Adipose tissue (tissue), 3 donors: ENCODE data around the gene CCNK. TPM values are rescaled to one million over a fixed set of nuclear protein-coding genes. Genes with fewer than 3 reads are reported as not detected.

Experiments used
- H3K27ac ChIP-seq: one replicate; pipeline ENCODE4 v1.5.1; 2013; ENCODE audit warnings: low read depth, low read length
- WGBS, 3 donors: extraction: QIAGEN DNeasy Blood & Tissue Kit; methylation state at CpG; one replicate each; pipeline ENCODE4 v1.1.7; 2013; 5-methylcytosine and 5-hydroxymethylcytosine counted together
- polyA plus RNA-seq, 3 donors: library from polyadenylated mRNA; stranded (reverse); fragments of 200-250 nt; gene quantifications; one replicate each; pipeline ENCODE4 v1.2.3, GENCODE V29; 2013
- donor health status: healthy with polysubstance abuse.
- donor health status: Bipolar disorder and iron deficiency.
- donor health status: healthy.

The CCNK gene
- polyA plus RNA-seq, 3 donors: 8.0 to 19.5 (median 11.8) TPM

DNA sequence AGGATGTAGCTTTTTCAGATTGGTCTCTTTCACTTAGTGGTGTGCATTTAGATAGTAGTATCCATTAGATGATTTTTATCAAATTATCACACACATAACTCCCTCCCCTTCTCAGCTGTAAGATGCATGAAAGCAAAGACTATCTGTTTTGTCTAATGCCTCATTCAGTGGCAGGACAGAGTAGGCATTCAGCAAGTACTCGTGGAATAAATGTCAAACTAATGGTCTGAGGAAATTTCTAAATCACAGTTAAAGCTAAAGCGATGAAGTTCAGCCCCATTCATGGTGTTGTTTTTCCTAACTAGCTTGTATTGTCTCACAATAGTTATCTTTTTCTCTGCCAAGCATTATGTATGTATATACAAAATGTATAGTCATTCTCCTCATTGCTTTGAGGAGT, 16.1 kb downstream of the CCNK start:
- 89 to 93% (median 91%) methylated on average over 2 of the region's 2 CpGs for WGBS, 3 donors

DNA sequence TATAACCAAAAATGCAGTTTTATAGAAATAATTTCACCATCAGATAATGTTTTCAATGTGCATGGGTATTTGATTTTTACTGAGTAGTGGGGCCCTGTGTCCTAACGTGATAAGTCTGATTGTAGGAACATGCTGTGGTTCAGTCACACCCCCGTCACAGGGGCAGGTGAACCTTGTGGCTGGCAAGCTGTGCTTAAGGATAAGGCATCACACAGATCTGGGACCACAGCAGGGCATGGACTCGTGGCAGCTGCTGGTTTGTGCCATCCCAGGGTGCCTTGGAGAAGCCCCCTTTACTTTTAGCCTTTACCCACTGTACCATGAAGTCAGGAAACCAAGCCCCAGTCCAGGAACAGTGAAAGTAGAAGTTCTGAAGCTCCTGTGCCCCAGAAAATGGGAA, 16.7 kb downstream of the CCNK start:
- H3K27ac ChIP-seq: no peak overlapping the region
- WGBS, 3 donors: 92 to 93% (median 93%) methylated on average over 3 of the region's 3 CpGs

More for the DNA sequence above, 16.1 kb downstream of the CCNK start:
- H3K27ac ChIP-seq: no peak overlapping the region

DNA sequence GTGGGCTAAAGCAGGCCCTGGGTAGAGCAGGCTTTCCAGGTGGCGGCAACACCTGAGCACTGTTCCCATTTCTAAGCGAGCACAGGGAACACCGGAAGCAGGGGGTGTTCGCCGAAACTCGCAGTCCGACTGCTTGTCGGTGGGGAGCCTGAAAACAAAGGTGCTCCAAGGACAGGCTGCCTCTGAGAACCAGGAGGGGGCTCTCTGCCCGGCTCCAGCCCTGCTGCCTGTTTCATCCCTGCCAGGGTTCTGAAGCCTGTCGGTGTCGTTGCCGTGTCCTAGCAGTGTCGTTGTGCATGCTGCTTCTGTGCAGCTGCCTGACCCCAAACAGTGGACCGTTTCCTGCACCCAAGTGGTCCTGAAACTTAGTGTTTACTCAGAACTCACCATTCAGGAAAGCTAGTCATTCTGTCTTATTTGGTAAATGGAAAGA, 21.8 kb downstream of the CCNK start:
- WGBS, 3 donors: 79 to 84% (median 84%) methylated on average over 14 of the region's 14 CpGs
- no peak overlapping the region for H3K27ac ChIP-seq

DNA sequence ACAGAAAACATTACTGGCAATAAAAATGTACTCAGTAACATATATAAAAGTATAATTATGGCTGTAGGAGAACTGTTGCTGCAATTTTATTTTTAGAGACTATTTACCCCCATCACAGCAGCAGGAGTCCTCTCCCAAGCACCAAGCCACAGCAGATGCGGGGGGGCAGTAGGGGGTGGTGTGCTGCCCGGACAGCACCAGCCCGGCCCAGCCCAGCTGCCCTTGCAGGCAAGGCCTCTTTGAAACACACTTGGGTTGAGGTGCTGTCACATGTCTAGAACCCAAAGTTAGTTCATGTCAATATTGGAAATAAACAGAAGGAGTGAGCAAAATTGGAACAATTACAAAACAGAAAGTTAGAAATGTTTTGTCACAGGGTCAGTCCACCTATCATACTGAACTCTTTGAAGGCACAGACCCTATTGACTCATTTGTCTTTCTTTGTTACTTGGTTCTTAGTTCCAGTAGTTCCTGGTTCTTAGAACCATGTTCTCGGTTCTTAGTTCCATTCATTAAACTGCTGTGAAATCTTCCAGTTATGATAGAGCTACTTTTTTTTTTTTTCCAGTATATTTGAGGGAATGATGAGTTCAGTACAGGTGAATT, 22.7 kb downstream of the CCNK start:
- no peak overlapping the region for H3K27ac ChIP-seq
- 94 to 95% (median 94%) methylated on average over 4 of the region's 4 CpGs for WGBS, 3 donors

DNA sequence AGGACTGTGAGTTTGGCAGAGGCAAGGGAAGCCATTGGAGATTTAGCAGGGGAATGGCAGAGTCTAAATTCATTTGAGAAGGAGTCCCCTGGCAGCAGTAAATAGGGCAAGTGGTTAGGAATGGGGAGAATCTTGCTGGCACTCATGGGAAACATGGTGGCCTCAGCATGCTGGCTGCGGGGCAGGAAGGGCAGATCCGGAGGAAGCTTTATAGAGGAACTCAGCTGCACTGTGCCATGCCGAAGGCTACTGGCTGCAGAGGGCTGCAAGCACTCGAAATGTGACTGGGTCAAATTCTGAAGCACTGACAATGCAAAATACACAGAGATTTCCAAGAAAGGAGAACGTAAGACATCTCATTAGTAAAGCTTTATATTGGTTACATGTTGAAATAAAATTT, 23.9 kb downstream of the CCNK start:
- WGBS, 3 donors: 75 to 85% (median 84%) methylated on average over 5 of the region's 5 CpGs
- no peak overlapping the region for H3K27ac ChIP-seq

DNA sequence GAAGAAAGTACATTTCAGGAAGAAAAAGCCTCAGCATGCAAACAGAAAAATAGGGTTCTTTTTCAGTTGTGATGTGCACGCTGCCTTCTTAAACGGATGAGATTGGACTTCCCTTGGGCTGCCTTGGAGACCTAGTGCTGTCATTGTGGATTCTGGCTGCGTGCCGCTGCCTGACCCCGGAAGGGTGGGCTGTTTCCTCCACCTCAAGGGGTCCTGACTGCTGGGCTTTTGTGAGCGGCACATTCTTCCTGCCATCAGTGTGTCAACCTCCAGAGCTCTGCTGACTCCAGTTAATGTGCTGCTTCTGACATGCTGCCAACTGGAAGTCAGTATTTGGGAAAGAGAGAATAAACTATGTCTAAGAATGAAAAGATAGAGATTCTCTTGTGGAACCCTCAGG, 25.1 kb downstream of the CCNK start:
- H3K27ac ChIP-seq: no peak overlapping the region
- 77 to 88% (median 88%) methylated on average over 6 of the region's 6 CpGs for WGBS, 3 donors

DNA sequence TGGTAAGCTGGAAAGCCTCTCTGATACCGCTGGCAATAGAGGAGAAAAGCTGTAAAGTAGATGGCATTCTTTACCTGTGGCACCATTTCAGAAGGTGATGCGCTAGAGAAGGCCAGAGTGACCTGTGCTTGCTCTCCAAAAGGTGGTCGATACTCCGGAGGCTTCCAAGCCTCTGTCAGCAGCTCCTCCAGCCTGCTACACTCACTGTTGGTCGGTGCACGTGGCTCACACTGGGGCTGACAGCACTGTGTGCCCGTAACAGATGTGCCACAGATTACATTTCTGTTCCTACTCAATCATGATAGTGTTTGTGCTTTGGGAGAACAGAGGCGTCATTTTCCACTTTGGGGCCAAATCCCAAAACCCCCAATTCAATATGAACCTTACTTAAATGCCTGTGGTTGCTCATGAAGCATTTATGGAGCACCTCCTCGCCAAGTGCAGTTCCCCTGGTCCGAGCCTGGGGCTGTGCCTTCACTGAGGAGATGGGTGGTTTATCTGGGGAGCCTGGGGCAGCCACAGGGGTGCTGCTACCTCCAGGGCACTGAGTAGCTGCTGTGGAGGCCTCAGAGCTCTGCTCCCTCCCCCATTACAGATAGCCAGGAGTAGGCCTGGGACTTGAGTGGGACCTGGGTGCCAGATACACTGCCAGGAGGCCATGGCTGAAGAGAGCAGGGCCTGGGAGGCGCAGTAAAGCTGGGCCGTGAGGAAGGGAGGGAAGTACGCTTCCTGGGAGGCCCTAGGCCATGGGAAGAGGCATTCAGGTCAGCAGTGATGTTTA, 26.8 kb downstream of the CCNK start:
- WGBS, 3 donors: 82 to 95% (median 94%) methylated on average over 13 of the region's 13 CpGs
- no peak overlapping the region for H3K27ac ChIP-seq

DNA sequence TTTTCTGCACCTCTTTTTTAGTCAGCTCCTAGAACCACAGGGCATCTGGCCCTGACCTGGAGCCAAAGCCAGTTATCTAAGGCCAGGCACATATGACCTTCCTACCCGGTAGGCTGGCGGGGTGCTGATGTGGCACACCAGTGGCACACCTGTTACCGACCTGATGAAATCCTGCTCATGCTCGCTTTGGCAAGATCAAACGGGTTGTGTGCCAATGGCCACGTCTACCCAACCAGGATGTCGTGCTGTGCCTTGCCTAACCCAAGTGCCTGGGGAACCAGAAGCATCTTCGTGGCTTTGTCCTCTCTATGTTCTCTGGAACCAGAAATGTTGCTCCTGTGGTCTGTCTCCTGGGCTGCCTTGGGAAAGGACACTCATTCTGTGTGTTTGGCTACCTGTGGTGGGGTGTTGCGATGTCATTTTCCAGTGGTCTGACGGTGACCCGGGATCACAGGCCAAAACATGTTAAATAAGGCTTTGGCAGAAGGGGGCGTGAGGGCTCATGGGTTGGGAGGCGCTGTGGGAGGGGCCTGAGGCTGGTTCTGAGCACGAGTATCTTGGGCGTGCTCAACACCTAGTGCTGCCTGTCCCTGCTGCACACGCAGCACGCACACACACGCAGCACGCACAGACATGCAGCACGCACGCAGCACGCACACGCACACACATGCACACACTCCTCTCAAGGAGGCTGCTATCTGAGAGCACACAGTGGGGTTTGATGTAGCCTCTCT, 27.9 kb downstream of the CCNK start:
- H3K27ac ChIP-seq: no peak overlapping the region
- WGBS, 3 donors: 72 to 86% (median 85%) methylated on average over 23 of the region's 23 CpGs

DNA sequence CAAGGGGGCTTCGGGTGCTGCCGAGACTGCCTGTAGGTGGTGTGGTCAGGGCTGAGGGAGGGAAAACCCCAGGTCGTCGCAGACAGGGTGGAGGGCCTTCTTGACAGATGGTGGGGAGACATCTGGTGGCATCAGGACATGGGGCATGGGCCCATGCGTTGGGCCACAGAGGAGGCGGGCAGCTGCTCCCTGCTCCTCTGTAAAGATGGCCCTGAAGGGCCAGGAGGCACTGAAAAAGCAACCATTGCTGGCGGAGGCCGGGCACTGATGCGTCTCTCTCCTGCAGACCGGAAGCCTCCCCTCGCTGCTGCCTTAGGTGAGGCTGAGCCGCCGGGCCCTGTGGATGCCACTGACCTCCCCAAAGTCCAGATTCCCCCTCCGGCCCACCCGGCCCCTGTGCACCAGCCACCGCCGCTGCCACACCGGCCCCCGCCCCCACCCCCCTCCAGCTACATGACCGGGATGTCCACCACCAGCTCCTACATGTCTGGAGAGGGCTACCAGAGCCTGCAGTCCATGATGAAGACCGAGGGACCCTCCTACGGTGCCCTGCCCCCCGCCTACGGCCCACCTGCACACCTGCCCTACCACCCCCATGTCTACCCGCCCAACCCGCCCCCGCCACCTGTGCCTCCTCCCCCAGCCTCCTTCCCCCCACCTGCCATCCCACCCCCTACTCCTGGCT, 28.8 kb downstream of the CCNK start:
- no peak overlapping the region for H3K27ac ChIP-seq
- WGBS, 3 donors: 90 to 93% (median 91%) methylated on average over 25 to 27 of the region's 27 CpGs

DNA sequence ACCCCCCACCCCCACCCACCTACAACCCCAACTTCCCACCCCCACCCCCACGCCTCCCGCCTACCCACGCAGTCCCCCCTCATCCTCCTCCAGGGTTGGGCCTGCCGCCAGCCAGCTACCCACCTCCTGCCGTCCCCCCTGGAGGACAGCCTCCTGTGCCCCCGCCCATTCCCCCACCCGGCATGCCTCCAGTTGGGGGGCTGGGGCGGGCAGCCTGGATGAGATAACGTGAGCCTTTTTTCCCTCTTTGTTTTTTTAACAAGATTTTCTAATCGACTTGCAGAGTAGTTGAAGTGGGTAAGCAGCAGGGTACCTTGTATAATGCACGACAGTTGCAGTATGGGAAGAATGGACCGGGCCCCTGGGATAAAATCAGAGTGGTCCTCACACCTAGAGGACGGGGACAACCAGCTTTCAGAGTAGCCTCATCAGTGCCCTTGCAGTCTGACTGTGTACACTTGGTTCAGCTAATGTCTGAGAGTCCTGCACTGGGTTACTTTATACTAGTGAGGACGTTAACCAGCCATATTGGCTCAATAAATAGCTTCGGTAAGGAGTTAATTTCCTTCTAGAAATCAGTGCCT, 29.4 kb downstream of the CCNK start:
- WGBS, 3 donors: 64 to 75% (median 72%) methylated on average over 15 of the region's 15 CpGs
- no peak overlapping the region for H3K27ac ChIP-seq

DNA sequence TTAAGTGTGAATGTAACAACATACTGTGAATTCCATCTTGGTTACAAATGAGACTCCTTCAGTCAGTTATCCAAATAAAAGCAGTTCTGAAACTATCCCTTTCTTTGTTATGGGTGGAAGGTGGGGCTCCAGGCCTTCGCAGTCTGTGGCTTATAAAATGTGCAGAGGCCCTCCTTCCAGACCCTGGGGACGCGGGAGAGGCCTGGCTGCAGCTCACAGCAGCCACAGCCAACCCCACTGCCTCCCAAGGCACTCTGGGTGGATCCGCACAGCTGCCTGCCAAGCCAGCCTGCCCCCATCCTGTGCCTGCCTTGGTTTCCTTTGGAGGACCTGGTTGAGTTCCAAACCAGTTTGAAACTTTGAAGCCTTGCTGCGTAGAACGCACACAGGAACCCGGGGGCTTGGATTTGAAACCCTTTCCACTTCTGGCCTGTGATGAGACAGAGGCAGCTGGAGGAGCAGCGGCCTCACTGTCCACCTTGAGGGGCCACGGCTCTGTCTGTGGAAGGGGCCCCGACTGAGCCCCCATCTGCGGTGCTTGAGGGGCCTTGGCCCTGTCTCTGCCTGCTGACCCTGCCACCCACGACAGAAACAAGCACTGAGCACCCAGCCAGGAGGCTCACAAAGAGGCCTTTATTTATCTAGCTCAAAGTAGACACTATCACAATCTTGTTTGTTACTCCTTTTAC, 30.4 kb downstream of the CCNK start:
- H3K27ac ChIP-seq: no peak overlapping the region

DNA sequence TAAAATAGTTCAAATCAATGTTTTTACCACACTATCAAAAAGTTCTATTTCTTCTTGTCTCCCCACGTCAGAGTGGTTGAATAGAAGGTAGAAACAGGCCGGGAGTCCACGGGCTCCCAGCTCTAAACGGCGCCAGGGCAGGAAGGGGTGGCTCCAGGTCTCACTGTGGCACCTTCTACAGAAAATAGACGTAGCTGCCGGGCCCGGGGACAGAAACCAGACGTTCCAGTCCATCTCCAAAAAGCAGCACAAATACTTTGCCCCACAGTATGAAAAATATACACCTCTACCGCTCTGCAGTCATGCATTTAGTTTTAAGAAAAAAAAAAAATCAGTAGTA, 30.9 kb downstream of the CCNK start:
- no peak overlapping the region for H3K27ac ChIP-seq
- WGBS, 3 donors: 49 to 76% (median 72%) methylated on average over 10 of the region's 10 CpGs

More for the DNA sequence above, 30.4 kb downstream of the CCNK start:
- WGBS, 3 donors: 57 to 70% (median 65%) methylated on average over 12 of the region's 12 CpGs

DNA sequence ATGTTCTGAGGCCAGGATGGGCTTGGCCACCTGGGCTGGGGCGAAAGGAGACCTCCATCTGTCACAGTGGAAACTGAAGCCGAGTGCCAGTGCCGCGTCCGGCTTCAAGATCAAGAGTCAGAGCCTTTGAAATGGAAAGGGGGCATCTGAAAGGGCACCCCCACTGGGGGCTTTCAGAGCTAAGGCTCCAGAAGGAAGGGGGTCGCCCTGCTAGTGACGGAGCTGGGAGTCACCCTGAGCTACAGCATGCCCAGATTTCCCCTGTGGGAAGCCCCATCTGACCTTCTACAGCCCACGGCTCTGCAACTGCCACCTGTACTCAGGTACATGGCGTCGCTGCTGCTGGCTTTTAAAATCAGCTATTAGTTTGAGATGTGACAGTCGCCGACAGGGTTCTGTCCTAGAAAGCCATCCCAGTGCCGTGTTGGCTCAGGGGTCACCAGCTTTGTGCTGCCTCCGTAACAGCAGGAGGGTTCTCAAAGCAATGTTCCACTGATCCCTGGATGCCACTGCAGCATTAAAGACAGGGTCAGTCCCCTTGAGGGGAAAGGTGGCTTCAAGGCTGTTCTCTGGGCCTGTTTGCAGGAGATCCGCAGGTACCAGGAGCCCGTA, 31.5 kb downstream of the CCNK start:
- H3K27ac ChIP-seq: no peak overlapping the region
- WGBS, 3 donors: 90 to 94% (median 93%) methylated on average over 16 of the region's 16 CpGs

DNA sequence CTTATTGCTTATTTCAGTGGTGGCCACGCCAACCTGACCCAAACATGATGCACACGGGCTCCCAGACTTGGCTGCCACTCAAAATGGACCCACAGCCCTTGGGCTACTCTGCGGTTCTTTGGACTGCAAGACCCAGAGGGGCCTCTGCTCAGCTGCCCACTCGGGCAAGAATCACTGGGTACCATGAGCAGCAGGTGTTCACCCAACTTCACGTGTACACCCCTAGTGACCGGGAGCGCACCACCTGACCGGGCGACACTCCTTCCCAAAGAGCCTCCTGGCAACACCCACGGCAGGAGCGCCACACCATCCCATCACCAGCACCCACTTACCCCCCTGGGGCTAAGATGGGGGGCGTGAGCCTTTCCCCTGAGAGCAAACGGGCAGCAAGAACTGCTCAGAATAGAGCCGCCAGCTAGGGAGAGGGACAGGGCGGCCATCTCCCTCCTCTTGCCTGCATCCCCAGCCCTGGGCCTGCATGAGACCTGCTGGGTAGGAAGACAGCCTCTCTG, 32.0 kb downstream of the CCNK start:
- no peak overlapping the region for H3K27ac ChIP-seq

DNA sequence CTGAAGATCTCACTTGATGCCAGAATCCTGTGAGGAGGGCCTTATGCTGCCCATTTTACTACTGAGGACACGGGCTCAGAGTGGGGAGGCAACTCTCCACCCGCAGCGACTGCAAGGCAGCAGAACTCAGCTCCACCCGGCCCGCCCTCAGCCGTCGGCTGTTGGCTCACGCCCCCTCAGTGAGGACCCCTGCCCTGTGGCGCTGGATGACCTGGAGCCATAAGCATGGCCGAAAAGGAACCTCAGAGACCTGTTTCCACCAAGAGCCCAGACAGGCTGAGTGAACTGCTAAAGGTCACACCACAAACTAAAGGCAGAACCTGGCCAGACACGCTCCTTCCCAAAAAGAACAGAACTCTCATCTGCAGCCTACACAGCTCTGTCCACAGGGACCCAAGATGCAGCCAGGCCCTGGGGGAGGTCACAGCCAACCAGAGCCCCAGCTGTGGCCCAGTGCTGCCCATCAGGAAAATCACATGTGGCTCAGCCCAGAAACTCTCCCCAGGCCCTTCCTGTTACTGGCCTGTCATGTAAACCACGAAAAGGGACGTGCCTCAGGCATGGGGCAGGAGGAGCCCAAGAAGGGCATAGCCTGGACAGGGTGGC, 32.8 kb downstream of the CCNK start:
- H3K27ac ChIP-seq: no peak overlapping the region
- 75 to 85% (median 81%) methylated on average over 13 of the region's 13 CpGs for whole genome bisulfite sequencing, 3 donors

More for the DNA sequence above, 32.0 kb downstream of the CCNK start:
- 90 to 92% (median 91%) methylated on average over 15 of the region's 15 CpGs for WGBS, 3 donors

DNA sequence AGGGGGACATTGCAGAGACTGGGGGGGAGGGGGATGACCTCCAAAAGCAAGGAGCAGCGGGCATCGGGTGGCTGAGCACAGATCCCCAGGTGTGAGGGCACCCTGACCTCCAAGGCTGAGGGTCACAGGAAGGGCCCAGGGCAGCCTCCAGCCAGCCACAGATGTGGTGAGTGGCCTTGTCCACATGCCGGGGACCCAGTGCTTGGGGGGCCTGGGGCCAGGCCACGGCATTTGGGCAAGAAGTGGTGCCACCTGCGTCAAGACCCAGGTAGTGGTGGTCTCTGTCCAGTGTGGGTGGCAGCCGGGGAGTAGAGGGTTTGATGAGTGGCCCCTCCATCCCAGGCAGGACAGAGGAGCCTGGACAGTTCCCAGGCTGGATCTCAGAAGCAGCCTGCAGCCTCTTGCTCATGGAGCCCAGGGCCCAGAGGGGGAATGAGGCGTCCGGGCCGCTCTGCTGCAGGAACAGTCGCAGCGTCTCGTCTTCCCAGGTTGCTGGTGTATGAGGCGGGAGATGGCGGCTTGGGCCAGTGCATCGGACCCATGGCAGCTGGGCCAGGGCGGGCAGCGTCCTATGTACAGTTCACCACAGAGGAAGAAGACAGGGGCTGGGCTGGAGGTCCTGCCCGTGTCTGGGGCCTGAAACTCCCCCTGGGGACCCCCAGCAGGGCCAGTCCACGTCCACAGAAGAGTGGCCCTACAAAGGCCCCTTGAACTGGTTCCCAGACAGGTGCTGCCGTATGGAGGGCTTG, 33.5 kb downstream of the CCNK start:
- no peak overlapping the region for H3K27ac ChIP-seq

More for the DNA sequence above, 33.5 kb downstream of the CCNK start:
- WGBS, 3 donors: 91 to 93% (median 92%) methylated on average over 20 of the region's 20 CpGs
